Uterus (tissue), 2 donors: Measurements from ENCODE around the gene SUCLG2.

ENCODE experiments used
- POLR2A ChIP-seq, 2 donors: fragments of 450-650 bp; IDR thresholded peaks; one replicate each; pipeline ENCODE4 v1.6.1; 2016; ENCODE audit warnings: antibody characterized with exemption in 2 of 2, mild to moderate bottlenecking in 1 of 2, moderate library complexity in 1 of 2
- TF ChIP-seq, protein P1 (sequence below), 4 experiments: fragments of 200-600 bp in 2 of 4; fragments of 450-650 bp in 2 of 4; sonication (generic) in 2 of 4; IDR thresholded peaks; one replicate each; pipeline ENCODE4 v1.5.1; 2016 to 2019; ENCODE audit warnings: antibody characterized with exemption in 4 of 4, mild to moderate bottlenecking in 2 of 4, moderate library complexity in 1 of 4

DNA sequence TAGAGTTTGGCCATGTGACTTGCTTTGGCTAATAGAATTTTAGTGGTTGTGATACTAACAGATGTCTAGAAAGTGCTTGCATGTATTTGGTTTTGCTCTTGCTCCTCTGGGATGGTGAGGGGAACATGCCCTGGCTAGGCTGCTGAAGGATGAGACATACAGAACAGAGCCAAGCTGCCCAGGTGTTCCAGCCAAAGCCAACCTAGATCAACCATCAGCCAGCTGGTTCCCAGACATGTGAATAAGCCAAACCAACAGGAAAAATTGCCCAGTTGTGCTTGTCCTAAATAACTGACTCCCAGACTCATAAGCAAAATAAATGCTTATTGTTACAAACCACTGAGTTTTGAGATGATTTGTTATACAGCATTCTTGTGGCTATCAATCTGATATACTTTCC is 292.6 kb downstream of the SUCLG2 start:
- TF ChIP-seq, protein P1, sequence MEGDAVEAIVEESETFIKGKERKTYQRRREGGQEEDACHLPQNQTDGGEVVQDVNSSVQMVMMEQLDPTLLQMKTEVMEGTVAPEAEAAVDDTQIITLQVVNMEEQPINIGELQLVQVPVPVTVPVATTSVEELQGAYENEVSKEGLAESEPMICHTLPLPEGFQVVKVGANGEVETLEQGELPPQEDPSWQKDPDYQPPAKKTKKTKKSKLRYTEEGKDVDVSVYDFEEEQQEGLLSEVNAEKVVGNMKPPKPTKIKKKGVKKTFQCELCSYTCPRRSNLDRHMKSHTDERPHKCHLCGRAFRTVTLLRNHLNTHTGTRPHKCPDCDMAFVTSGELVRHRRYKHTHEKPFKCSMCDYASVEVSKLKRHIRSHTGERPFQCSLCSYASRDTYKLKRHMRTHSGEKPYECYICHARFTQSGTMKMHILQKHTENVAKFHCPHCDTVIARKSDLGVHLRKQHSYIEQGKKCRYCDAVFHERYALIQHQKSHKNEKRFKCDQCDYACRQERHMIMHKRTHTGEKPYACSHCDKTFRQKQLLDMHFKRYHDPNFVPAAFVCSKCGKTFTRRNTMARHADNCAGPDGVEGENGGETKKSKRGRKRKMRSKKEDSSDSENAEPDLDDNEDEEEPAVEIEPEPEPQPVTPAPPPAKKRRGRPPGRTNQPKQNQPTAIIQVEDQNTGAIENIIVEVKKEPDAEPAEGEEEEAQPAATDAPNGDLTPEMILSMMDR (IDR thresholded peaks at IDR 0.05) = no peak
- no peak for TF ChIP-seq POLR2A (IDR thresholded peaks at IDR 0.05)
